ENCODE data around the gene FLVCR2.
"Not testable (repeated sequence)": the region's sequence is repeated elsewhere in the genome, so short reads cannot be mapped to it uniquely, and the experiment has no call there.

The FLVCR2 gene

GRCh38 chr14:75597149-75597548, 18.7 kb downstream of the FLVCR2 start:
- no peaks in the 10 kb centered on the region for H3K4me1 ChIP-seq (ENCODE audit: control insufficient read depth in 1 of 2, insufficient read depth in 2 of 2, low read length in 2 of 2)
- no peak overlapping the region for H3K4me3 ChIP-seq (ENCODE audit: low read depth in 1 of 2, low read length in 2 of 2)
- H3K27me3 ChIP-seq (ENCODE audit: low read depth, low read length): no peaks in the 10 kb centered on the region
- H3K36me3 ChIP-seq (ENCODE audit: control insufficient read depth in 1 of 2, insufficient read depth in 2 of 2, low read length in 2 of 2): no peaks in the 10 kb centered on the region
- H3K9me3 ChIP-seq (ENCODE audit: control insufficient read depth in 1 of 2, low read length in 2 of 2): no peaks in the 10 kb centered on the region
- no peak overlapping the region for H3K27ac ChIP-seq (ENCODE audit: low read length)

GRCh38 chr14:75600100-75600499, 21.7 kb downstream of the FLVCR2 start:
- H3K4me1 ChIP-seq (ENCODE audit: control insufficient read depth in 1 of 2, insufficient read depth in 2 of 2, low read length in 2 of 2); H3K27ac ChIP-seq (ENCODE audit: low read length); H3K36me3 ChIP-seq (ENCODE audit: control insufficient read depth in 1 of 2, insufficient read depth in 2 of 2, low read length in 2 of 2); H3K27me3 ChIP-seq (ENCODE audit: low read depth, low read length); H3K9me3 ChIP-seq (ENCODE audit: control insufficient read depth in 1 of 2, low read length in 2 of 2); H3K4me3 ChIP-seq (ENCODE audit: low read depth in 1 of 2, low read length in 2 of 2): not testable (repeated sequence)

- not testable (repeated sequence) for H3K4me3 ChIP-seq (ENCODE audit: low read depth in 1 of 2, low read length in 2 of 2); H3K27ac ChIP-seq (ENCODE audit: low read length); H3K36me3 ChIP-seq (ENCODE audit: control insufficient read depth in 1 of 2, insufficient read depth in 2 of 2, low read length in 2 of 2); H3K4me1 ChIP-seq (ENCODE audit: control insufficient read depth in 1 of 2, insufficient read depth in 2 of 2, low read length in 2 of 2); H3K27me3 ChIP-seq (ENCODE audit: low read depth, low read length); H3K9me3 ChIP-seq (ENCODE audit: control insufficient read depth in 1 of 2, low read length in 2 of 2)
Observed at GRCh38 chr14:75601061-75601460, 22.6 kb downstream of the FLVCR2 start.

GRCh38 chr14:75602503-75602902, 24.1 kb downstream of the FLVCR2 start:
- H3K4me3 ChIP-seq (ENCODE audit: low read depth in 1 of 2, low read length in 2 of 2): no peak overlapping the region
- H3K27me3 ChIP-seq (ENCODE audit: low read depth, low read length): no peaks in the 10 kb centered on the region
- no peak overlapping the region for H3K27ac ChIP-seq (ENCODE audit: low read length)
- H3K36me3 ChIP-seq (ENCODE audit: control insufficient read depth in 1 of 2, insufficient read depth in 2 of 2, low read length in 2 of 2): no peaks in the 10 kb centered on the region
- peaks cover 0 to 5% of the 10 kb centered on the region in 2 donors for H3K4me1 ChIP-seq (ENCODE audit: control insufficient read depth in 1 of 2, insufficient read depth in 2 of 2, low read length in 2 of 2)
- no peaks in the 10 kb centered on the region for H3K9me3 ChIP-seq (ENCODE audit: control insufficient read depth in 1 of 2, low read length in 2 of 2)

- Histone ChIP-seq H3K9me3 (ENCODE audit: control insufficient read depth in 1 of 2, low read length in 2 of 2) (no peaks in the 10 kb centered on the region), H3K4me1 (ENCODE audit: control insufficient read depth in 1 of 2, insufficient read depth in 2 of 2, low read length in 2 of 2) (peaks cover under 1 to 10% of the 10 kb centered on the region in 2 donors), H3K36me3 (ENCODE audit: control insufficient read depth in 1 of 2, insufficient read depth in 2 of 2, low read length in 2 of 2) (no peaks in the 10 kb centered on the region), H3K4me3 (ENCODE audit: low read depth in 1 of 2, low read length in 2 of 2) (no peak overlapping the region), H3K27ac (ENCODE audit: low read length) (no peak overlapping the region), H3K27me3 (ENCODE audit: low read depth, low read length) (no peaks in the 10 kb centered on the region)
Observed at GRCh38 chr14:75604979-75605851, 26.8 kb downstream of the FLVCR2 start.

GRCh38 chr14:75605916-75606315, 27.5 kb downstream of the FLVCR2 start:
- Histone ChIP-seq H3K4me1 (ENCODE audit: control insufficient read depth in 1 of 2, insufficient read depth in 2 of 2, low read length in 2 of 2) (peaks cover 7 to 10% of the 10 kb centered on the region in 2 donors), H3K27me3 (ENCODE audit: low read depth, low read length) (no peaks in the 10 kb centered on the region), H3K36me3 (ENCODE audit: control insufficient read depth in 1 of 2, insufficient read depth in 2 of 2, low read length in 2 of 2) (no peaks in the 10 kb centered on the region), H3K27ac (ENCODE audit: low read length) (no peak overlapping the region), H3K4me3 (ENCODE audit: low read depth in 1 of 2, low read length in 2 of 2) (no peak overlapping the region), H3K9me3 (ENCODE audit: control insufficient read depth in 1 of 2, low read length in 2 of 2) (no peaks in the 10 kb centered on the region)

GRCh38 chr14:75607044-75607443, 28.6 kb downstream of the FLVCR2 start:
- Histone ChIP-seq H3K27me3 (ENCODE audit: low read depth, low read length) (no peaks in the 10 kb centered on the region), H3K36me3 (ENCODE audit: control insufficient read depth in 1 of 2, insufficient read depth in 2 of 2, low read length in 2 of 2) (no peaks in the 10 kb centered on the region), H3K9me3 (ENCODE audit: control insufficient read depth in 1 of 2, low read length in 2 of 2) (no peaks in the 10 kb centered on the region), H3K4me1 (ENCODE audit: control insufficient read depth in 1 of 2, insufficient read depth in 2 of 2, low read length in 2 of 2) (peaks cover 7 to 10% of the 10 kb centered on the region in 2 donors), H3K4me3 (ENCODE audit: low read depth in 1 of 2, low read length in 2 of 2) (no peak overlapping the region), H3K27ac (ENCODE audit: low read length) (no peak overlapping the region)

GRCh38 chr14:75607842-75608640, 29.6 kb downstream of the FLVCR2 start:
- H3K4me3 ChIP-seq (ENCODE audit: low read depth in 1 of 2, low read length in 2 of 2): no peak overlapping the region
- no peak overlapping the region for H3K27ac ChIP-seq (ENCODE audit: low read length)
- no peaks in the 10 kb centered on the region for H3K9me3 ChIP-seq (ENCODE audit: control insufficient read depth in 1 of 2, low read length in 2 of 2)
- peaks cover 5 to 7% of the 10 kb centered on the region in 2 donors for H3K4me1 ChIP-seq (ENCODE audit: control insufficient read depth in 1 of 2, insufficient read depth in 2 of 2, low read length in 2 of 2)
- H3K36me3 ChIP-seq (ENCODE audit: control insufficient read depth in 1 of 2, insufficient read depth in 2 of 2, low read length in 2 of 2): no peaks in the 10 kb centered on the region
- no peaks in the 10 kb centered on the region for H3K27me3 ChIP-seq (ENCODE audit: low read depth, low read length)

GRCh38 chr14:75609116-75609515, 30.7 kb downstream of the FLVCR2 start:
- H3K27ac ChIP-seq (ENCODE audit: low read length): no peak overlapping the region
- H3K4me1 ChIP-seq (ENCODE audit: control insufficient read depth in 1 of 2, insufficient read depth in 2 of 2, low read length in 2 of 2): peaks cover 5 to 7% of the 10 kb centered on the region in 2 donors

GRCh38 chr14:75609606-75610475, 31.4 kb downstream of the FLVCR2 start:
- Histone ChIP-seq H3K4me1 (ENCODE audit: control insufficient read depth in 1 of 2, insufficient read depth in 2 of 2, low read length in 2 of 2) (peaks cover 5 to 7% of the 10 kb centered on the region in 2 donors), H3K27me3 (ENCODE audit: low read depth, low read length) (no peaks in the 10 kb centered on the region), H3K36me3 (ENCODE audit: control insufficient read depth in 1 of 2, insufficient read depth in 2 of 2, low read length in 2 of 2) (no peaks in the 10 kb centered on the region), H3K27ac (ENCODE audit: low read length) (peak overlapping the region; percentile 4), H3K4me3 (ENCODE audit: low read depth in 1 of 2, low read length in 2 of 2) (no peak overlapping the region), H3K9me3 (ENCODE audit: control insufficient read depth in 1 of 2, low read length in 2 of 2) (no peaks in the 10 kb centered on the region)

More at GRCh38 chr14:75609116-75609515, 30.7 kb downstream of the FLVCR2 start:
- Histone ChIP-seq H3K27me3 (ENCODE audit: low read depth, low read length) (no peaks in the 10 kb centered on the region), H3K9me3 (ENCODE audit: control insufficient read depth in 1 of 2, low read length in 2 of 2) (no peaks in the 10 kb centered on the region), H3K36me3 (ENCODE audit: control insufficient read depth in 1 of 2, insufficient read depth in 2 of 2, low read length in 2 of 2) (no peaks in the 10 kb centered on the region), H3K4me3 (ENCODE audit: low read depth in 1 of 2, low read length in 2 of 2) (no peak overlapping the region)

GRCh38 chr14:75610834-75611233, 32.4 kb downstream of the FLVCR2 start:
- Histone ChIP-seq H3K4me1 (ENCODE audit: control insufficient read depth in 1 of 2, insufficient read depth in 2 of 2, low read length in 2 of 2) (peaks cover 5 to 7% of the 10 kb centered on the region in 2 donors), H3K27ac (ENCODE audit: low read length) (no peak overlapping the region), H3K36me3 (ENCODE audit: control insufficient read depth in 1 of 2, insufficient read depth in 2 of 2, low read length in 2 of 2) (no peaks in the 10 kb centered on the region), H3K27me3 (ENCODE audit: low read depth, low read length) (no peaks in the 10 kb centered on the region), H3K9me3 (ENCODE audit: control insufficient read depth in 1 of 2, low read length in 2 of 2) (no peaks in the 10 kb centered on the region), H3K4me3 (ENCODE audit: low read depth in 1 of 2, low read length in 2 of 2) (no peak overlapping the region)

All from muscle layer of duodenum (tissue), 2 donors.